ENCODE results near the gene C12orf57. TPM values are rescaled to one million over a fixed set of nuclear protein-coding genes. Genes with fewer than 3 reads are reported as not detected.

C12orf57 gene
- total and polyA plus RNA-seq, 9 of the 15 experiments (the other 6 are each of a cell fraction or from before 2014, with no cell fraction given): 26.7 to 191 (median 107) TPM

GRCh38 chr12:6961695-6962284, 18.0 kb downstream of the C12orf57 start (continued):
- TF ChIP-seq PREB (CRISPR knock-in tag; IDR thresholded peaks at IDR 0.05): no peak
- TF ChIP-seq, protein P1, sequence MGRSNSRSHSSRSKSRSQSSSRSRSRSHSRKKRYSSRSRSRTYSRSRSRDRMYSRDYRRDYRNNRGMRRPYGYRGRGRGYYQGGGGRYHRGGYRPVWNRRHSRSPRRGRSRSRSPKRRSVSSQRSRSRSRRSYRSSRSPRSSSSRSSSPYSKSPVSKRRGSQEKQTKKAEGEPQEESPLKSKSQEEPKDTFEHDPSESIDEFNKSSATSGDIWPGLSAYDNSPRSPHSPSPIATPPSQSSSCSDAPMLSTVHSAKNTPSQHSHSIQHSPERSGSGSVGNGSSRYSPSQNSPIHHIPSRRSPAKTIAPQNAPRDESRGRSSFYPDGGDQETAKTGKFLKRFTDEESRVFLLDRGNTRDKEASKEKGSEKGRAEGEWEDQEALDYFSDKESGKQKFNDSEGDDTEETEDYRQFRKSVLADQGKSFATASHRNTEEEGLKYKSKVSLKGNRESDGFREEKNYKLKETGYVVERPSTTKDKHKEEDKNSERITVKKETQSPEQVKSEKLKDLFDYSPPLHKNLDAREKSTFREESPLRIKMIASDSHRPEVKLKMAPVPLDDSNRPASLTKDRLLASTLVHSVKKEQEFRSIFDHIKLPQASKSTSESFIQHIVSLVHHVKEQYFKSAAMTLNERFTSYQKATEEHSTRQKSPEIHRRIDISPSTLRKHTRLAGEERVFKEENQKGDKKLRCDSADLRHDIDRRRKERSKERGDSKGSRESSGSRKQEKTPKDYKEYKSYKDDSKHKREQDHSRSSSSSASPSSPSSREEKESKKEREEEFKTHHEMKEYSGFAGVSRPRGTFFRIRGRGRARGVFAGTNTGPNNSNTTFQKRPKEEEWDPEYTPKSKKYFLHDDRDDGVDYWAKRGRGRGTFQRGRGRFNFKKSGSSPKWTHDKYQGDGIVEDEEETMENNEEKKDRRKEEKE (IDR thresholded peaks at IDR 0.05; ENCODE audit: borderline replicate concordance in 1 of 2, control insufficient read depth in 1 of 2, low read depth in 2 of 2, low read length in 1 of 2): no peak
- TF ChIP-seq MLLT1 (IDR thresholded peaks at IDR 0.05): no peak
- no peak for TF ChIP-seq ZNF583 (CRISPR knock-in tag; IDR thresholded peaks at IDR 0.05)
- no peak; the same call in 1 of the 2 replicates for TF ChIP-seq SAFB (IDR thresholded peaks at IDR 0.05; ENCODE audit: borderline replicate concordance, low read depth, low read length)
- no peak for TF ChIP-seq ZNF436 (CRISPR knock-in tag; IDR thresholded peaks at IDR 0.05)
- no peak for TF ChIP-seq SMARCB1 (IDR thresholded peaks at IDR 0.05; ENCODE audit: insufficient read length, low read depth)
- no peak for TF ChIP-seq ETV6 (IDR thresholded peaks at IDR 0.05; ENCODE audit: borderline replicate concordance in 1 of 2, low read depth in 2 of 2, low read length in 1 of 2)
- TF ChIP-seq ETV6 (CRISPR knock-in tag; IDR thresholded peaks at IDR 0.05; ENCODE audit: borderline replicate concordance): no peak
- no peak for TF ChIP-seq RBM15 (IDR thresholded peaks at IDR 0.05; ENCODE audit: insufficient read depth, low read length)
- no peak for TF ChIP-seq MTA1 (IDR thresholded peaks at IDR 0.05; ENCODE audit: borderline replicate concordance)
